NOMO-1 treated with DMSO at 0.1 percent for 48 hours (cell line): Measurements from ENCODE around the gene GNB1L.

ENCODE experiments used
- DNase-seq: peaks from one replicate; lab custom pipeline; 2025; ENCODE audit not compliant: unreplicated experiment; lab: John Stamatoyannopoulos, UW

GNB1L gene

DNA sequence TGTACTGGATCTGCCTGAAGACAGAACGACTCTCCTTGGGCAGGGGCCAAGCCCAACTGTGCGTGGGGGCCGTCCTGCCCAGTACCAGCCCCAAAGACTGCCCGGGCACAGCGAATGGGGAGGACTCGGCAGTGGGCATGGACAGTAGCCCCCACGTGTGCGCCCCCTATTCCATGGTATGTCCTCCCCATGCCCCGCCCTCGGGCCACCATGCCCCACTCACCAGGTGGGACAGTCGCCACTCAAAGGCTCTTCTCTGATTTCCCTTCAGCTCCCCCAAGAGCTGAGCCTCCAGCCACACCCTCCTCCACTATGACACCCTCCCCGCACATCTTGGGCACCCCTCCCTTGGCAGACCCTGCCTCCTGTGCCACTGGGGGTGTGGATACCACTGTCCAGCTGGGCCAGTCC is 43.5 kb downstream of the GNB1L start:
- DNase-seq = no peak

- no peak for DNase-seq
These were observed 44.1 kb downstream of the GNB1L start for GRCh38 chr22:19810381-19811201.

- DNase-seq = no peak
These were observed 44.9 kb downstream of the GNB1L start for GRCh38 chr22:19809741-19810140.

- DNase-seq = no peak
These were observed 45.7 kb downstream of the GNB1L start for GRCh38 chr22:19808873-19809478.

- DNase-seq = no peak
These were observed 46.5 kb downstream of the GNB1L start for GRCh38 chr22:19807914-19808872.

DNA sequence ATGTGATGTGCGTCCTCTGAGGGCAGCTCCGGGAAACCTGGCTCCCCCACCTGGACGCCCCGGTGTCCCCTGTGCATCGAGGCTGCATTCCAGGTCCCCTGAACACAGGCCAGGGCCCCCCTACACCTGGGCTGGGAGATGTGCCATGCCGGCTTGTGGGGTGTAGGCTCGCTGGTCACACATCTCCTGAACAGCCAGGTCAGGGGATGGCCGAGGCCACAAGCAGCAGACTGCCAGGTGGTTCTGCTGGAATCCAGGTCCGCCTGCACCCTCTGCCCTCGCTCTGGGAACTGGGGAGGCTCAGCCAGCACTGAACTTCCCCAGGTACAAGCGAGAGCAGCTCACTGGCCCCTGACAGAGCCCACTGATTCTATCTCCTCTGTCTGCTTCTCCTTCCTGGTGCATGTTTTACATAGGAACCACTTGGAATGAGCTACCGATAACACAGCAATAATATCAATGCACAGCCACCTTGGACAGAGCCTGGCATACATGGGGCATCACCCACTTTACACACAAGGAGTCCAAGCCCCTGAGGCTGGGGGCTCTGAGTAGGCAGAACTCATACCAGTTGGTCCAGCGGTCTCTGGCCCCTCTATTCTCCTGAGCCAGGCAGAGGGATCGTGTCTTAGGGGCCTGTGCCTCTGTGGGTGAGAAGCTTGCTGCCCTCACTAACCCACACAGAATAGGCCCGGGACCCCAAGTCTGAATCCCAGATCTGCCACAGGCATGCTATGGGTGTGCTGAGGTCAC is 47.3 kb downstream of the GNB1L start:
- no peak for DNase-seq

GRCh38 chr22:19806213-19807160 is 48.2 kb downstream of the GNB1L start:
- no peak for DNase-seq

DNA sequence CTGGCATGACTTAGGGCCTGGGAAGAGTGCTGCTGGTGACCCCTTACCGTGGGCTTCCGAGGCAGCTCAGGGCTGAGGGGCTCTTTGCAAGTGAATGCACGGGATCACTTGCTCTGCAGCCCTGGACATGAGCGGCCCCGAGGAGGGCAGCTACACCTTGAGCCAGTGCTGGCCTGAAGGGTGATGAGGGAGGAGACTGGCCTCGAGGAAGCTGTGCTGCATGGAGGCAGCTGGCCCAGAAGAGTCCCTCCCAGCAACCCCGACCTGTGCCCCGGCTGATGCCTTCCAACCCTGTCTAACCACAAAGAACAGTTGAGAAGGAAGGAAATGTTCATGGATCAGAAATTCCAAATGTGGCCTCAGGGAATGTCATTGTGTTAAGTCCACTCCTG is 48.9 kb downstream of the GNB1L start:
- no peak for DNase-seq

GRCh38 chr22:19803736-19804267 is 50.9 kb downstream of the GNB1L start:
- no peak for DNase-seq

DNA sequence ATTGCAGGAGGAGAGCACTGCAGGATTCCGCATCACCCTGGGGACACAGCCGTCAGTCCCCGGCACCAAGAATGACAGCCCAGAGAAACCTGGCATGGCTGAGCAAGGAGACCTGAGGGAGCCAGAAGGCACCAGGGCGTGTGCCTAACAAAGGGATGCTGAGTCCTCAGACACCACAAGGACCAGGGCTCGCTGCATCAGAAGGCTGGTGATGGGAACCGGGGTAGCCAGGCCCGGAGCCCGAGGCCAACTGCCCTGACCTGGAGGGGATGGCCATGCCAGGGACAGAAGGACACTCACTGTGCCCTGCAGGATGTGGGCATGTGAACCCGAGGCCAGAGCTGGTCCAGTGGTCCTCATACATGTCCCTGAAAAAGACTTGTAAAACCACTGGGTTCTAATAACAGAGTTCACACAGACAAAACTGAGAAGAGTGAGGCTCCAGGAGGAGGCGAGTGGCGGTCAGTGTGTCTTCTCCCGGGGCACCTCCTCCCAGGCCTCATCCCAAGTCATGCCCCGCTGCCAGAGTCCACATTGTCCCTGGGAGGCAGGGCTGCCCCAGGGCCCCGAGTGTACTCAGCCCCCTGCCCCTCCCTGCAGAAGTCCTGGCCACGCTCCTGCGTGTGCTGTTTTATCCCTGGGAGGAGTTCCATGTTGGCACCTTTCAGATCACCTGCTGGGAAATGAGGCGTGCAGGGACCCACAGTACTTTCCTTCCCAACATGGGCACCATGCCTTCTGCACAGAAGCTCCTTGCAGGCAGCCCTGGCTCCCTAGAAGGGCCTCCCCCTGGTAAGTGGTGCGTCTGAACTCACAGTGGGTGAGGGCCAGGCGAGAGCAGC is 51.6 kb downstream of the GNB1L start:
- DNase-seq = no peak

- no peak for DNase-seq
These were observed 52.4 kb downstream of the GNB1L start for GRCh38 chr22:19802001-19802893.

DNA sequence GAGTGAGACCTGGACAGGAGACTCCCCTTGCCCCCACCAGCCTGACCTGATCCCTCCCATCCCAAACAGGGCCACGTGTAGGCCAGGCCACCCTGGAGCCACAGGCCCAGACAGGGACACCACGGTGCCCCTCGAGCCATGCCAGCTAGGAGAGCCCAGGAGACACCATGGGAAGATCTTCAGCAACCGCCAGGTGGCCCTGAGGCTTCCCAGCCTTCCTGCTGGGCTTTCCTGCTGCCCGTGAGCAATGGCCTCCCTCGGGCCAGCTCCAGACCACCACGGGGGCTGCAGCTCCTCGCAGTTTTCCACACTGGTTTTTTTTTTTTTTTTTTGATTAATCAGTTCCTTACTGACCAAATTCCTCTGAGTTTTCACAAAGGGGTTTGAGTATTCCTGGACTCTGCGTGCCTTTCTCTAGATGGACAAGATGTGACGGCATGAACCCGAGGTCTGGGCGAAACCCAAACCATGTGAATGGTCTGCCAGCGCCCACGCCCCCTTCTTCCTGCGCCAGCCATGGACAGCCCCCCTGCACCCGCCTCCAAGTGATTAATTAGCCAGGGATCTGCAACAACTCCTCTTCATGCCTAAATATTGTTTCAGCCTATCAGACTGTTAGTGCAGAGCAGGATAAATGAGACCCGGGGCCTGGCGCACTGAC is 53.2 kb downstream of the GNB1L start:
- DNase-seq = no peak

DNA sequence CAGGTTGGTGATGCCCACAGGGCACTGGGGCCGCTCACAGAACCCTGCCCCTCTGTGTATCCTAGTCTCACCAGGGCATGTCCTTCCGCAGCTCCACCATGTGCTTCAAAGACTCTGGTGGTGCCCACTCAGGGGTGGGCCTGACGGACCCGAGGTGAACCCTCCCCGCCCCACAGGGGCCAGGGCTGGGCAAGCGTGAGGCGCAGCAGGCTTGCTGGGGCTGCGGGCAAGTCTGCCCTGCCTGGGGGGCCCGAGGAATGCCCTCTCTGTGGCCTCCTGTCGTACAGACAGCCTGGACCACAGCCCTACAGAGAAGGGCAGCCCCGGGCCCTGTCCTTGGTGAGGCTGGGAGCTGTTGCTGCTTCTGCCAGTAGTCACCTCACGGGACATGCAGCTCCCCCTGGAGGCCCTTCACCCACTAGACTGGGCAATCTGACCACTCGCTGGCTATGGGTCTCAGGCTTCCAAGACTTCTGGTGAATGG is 53.9 kb downstream of the GNB1L start:
- DNase-seq = no peak

DNA sequence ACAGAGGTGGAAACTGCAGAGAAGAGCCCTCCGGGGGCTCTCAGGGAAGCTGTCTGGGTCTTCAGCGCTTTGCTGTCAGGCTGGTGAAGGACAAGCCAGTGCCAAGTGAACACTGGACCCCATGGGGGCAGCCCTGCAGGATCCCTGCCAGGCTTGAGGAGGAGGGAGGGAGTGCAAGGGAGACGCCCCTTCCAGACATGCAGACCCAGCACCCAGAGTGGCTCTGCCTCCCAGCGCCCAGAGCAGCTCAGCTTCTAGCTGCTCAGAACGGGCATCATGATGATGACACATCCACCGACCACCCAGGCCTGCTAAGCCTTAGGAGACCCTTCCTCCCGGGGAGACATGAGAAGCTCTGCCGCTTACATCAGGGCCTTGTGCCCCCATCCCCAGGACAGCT is 54.4 kb downstream of the GNB1L start:
- no peak for DNase-seq

DNA sequence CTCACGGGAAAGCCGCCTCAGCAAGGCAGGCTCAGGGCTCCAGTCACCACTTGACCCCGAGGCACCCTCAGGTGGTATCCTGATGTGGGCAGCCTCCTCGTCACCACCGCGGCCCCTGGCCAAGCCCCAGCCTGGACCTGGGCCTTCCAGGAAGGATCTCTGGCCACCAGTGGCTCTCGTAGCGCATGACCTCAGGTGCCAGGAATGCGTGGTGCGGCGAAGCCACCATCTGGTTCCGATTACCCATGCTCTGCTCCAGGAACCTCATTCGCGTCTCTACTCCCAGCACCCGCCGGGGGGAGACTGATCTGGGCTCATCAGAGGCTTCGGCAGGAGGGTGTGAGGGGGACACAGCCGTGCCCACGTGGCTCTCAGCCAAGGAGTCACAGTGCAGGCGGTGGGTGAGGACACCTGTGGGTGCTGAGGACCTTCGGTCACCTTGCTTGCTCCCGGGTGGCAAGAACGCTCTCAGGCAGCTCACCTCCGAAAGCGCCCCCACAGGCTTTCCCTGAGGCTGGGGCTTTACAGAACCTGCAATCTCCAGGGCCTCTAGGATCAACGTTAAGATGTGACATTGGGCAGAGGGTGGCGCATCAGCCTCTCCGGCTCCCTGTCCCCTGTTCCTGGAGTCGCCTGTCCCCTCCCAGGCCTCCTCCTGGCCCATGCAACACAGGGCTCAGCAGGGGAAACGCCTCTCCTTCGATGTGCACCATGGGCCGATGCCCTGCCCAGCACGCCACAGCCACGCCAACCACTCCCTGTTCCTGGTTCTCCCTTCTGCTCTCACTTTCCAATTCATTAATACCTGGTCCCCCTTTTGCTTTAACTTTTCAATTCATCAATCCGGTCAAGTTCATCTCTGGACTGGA is 55.1 kb downstream of the GNB1L start:
- no peak for DNase-seq

GRCh38 chr22:19798891-19799293 is 55.8 kb downstream of the GNB1L start:
- DNase-seq = no peak
